IMR-90 (cell line): ENCODE results near the gene CCR3. TPM values are rescaled to one million over a fixed set of nuclear protein-coding genes. Genes with fewer than 3 reads are reported as not detected.

Source experiments
- ATAC-seq: fragments of 200-7000 bp; cut with Tn5 transposase; 2 replicates; pipeline ENCODE4 v1.9.1; 2020; ENCODE audit warnings: low read depth, mild to moderate bottlenecking, moderate library complexity
- BruUV-seq: library from RNA; stranded (reverse); fragments of 400-500 nt; replicated peaks from 2 replicates; lab custom pipeline; 2021; lab: Mats Ljungman, UMichigan
- CTCF ChIA-PET: fragments of 300-600 bp; formaldehyde crosslinking; extraction: SDS; loops from one replicate; lab custom pipeline; 2021; ENCODE audit warnings: antibody characterized with exemption; lab: Yijun Ruan, JAX
- POLR2A ChIA-PET: fragments of 300-600 bp; sonication (Branson Sonifier 250); formaldehyde crosslinking; loops from one replicate; lab custom pipeline; 2022; ENCODE audit warnings: antibody characterized with exemption; ENCODE audit not compliant: unreplicated experiment; lab: Charles Lee
- DNase-seq: peaks from one replicate; pipeline ENCODE4 v3.0.0; 2013
- H2AFZ ChIP-seq: replicated peaks from 2 replicates; pipeline ENCODE3; 2013; ENCODE audit warnings: low read length, mild to moderate bottlenecking; ENCODE audit not compliant: poor library complexity
- H2AK5ac ChIP-seq: 2 replicates; pipeline ENCODE4 v1.6.1; 2013; ENCODE audit warnings: low read depth, low read length, inconsistent platforms
- H2AK9ac ChIP-seq: replicated peaks from 2 replicates; pipeline ENCODE3; 2013; ENCODE audit warnings: mild to moderate bottlenecking, low read depth, low read length, moderate library complexity; ENCODE audit not compliant: poor library complexity
- H2BK120ac ChIP-seq: 2 replicates; pipeline ENCODE4 v1.6.1; 2013; ENCODE audit warnings: low read depth, low read length, inconsistent platforms
- H2BK15ac ChIP-seq: 3 replicates; pipeline ENCODE4 v1.6.1; 2013; ENCODE audit warnings: low read depth, low read length, inconsistent platforms
- H2BK20ac ChIP-seq: 2 replicates; pipeline ENCODE4 v1.6.1; 2013; ENCODE audit warnings: low read depth, mild to moderate bottlenecking, inconsistent platforms, low read length, moderate library complexity
- H2BK5ac ChIP-seq: 2 replicates; pipeline ENCODE4 v1.6.1; 2013; ENCODE audit warnings: mild to moderate bottlenecking, low read depth, low read length, inconsistent platforms; ENCODE audit not compliant: poor library complexity, severe bottlenecking
- H3K14ac ChIP-seq: replicated peaks from 2 replicates; pipeline ENCODE4 v1.6.1; 2013; ENCODE audit warnings: low read depth, low read length, inconsistent platforms
- H3K18ac ChIP-seq: 2 replicates; pipeline ENCODE4 v1.6.1; 2013; ENCODE audit warnings: low read depth, low read length, control low read depth
- H3K23ac ChIP-seq: 2 replicates; pipeline ENCODE4 v1.6.1; 2013; ENCODE audit warnings: low read depth, low read length, inconsistent platforms
- H3K27ac ChIP-seq: 2 replicates; pipeline ENCODE4 v1.5.1; 2013; ENCODE audit warnings: mild to moderate bottlenecking, control low read depth, low read length; ENCODE audit not compliant: insufficient read depth
- H3K27me3 ChIP-seq: 2 replicates; pipeline ENCODE4 v1.6.1; 2013; ENCODE audit warnings: low read length; ENCODE audit not compliant: control insufficient read depth, insufficient read depth
- H3K36me3 ChIP-seq: 2 replicates; pipeline ENCODE4 v1.6.1; 2013; ENCODE audit warnings: low read length, mixed read lengths; ENCODE audit not compliant: control insufficient read depth, insufficient read depth
- H3K4ac ChIP-seq: 2 replicates; pipeline ENCODE4 v1.6.1; 2013; ENCODE audit warnings: low read depth, low read length, inconsistent platforms
- H3K4me1 ChIP-seq: 2 replicates; pipeline ENCODE4 v1.6.1; 2013; ENCODE audit warnings: low read length, mixed read lengths; ENCODE audit not compliant: control insufficient read depth, insufficient read depth
- H3K4me2 ChIP-seq: 2 replicates; pipeline ENCODE4 v1.6.1; 2013; ENCODE audit warnings: low read depth, mild to moderate bottlenecking, control low read depth, low read length, moderate library complexity
- H3K4me3 ChIP-seq: 2 replicates; pipeline ENCODE4 v1.5.1; 2013; ENCODE audit warnings: low read depth, mild to moderate bottlenecking, control low read depth, low read length, moderate library complexity; ENCODE audit not compliant: insufficient read depth
- H3K56ac ChIP-seq: 2 replicates; pipeline ENCODE4 v1.6.1; 2013; ENCODE audit warnings: low read length, inconsistent platforms; ENCODE audit not compliant: insufficient read depth; ENCODE audit errors: extremely low read depth
- H3K79me1 ChIP-seq, 2 experiments: 2 replicates each; pipeline ENCODE4 v1.6.1; 2013; ENCODE audit warnings: low read length in 2 of 2, inconsistent platforms in 1 of 2, low read depth in 1 of 2
- H3K9ac ChIP-seq: 2 replicates; pipeline ENCODE4 v1.6.1; 2013; ENCODE audit warnings: low read depth, low read length, control low read depth
- H3K9me1 ChIP-seq: 2 replicates; pipeline ENCODE4 v1.6.1; 2013; ENCODE audit warnings: low read length, inconsistent platforms; ENCODE audit not compliant: insufficient read depth
- H3K9me3 ChIP-seq: 2 replicates; pipeline ENCODE4 v1.6.1; 2013; ENCODE audit warnings: low read length; ENCODE audit not compliant: control insufficient read depth, insufficient read depth
- H4K20me1 ChIP-seq: 2 replicates; pipeline ENCODE4 v1.6.1; 2013; ENCODE audit warnings: low read length, inconsistent platforms; ENCODE audit not compliant: insufficient read depth
- H4K5ac ChIP-seq: 2 replicates; pipeline ENCODE4 v1.6.1; 2013; ENCODE audit warnings: mild to moderate bottlenecking, low read depth, low read length, control low read depth
- H4K8ac ChIP-seq, 2 experiments: 2 replicates each; pipeline ENCODE4 v1.6.1; 2013; ENCODE audit warnings: low read depth in 2 of 2, low read length in 2 of 2, control low read depth in 1 of 2, inconsistent platforms in 1 of 2
- H4K91ac ChIP-seq: 2 replicates; pipeline ENCODE4 v1.6.1; 2013; ENCODE audit warnings: low read depth, low read length, inconsistent platforms; ENCODE audit not compliant: insufficient read depth
- ELK1 ChIP-seq: fragments of 150-350 bp; IDR thresholded peaks from 2 replicates; pipeline ENCODE4 v1.6.1; 2016; ENCODE audit warnings: low read depth, mild to moderate bottlenecking, low read length, moderate library complexity, borderline replicate concordance
- MAZ ChIP-seq: IDR thresholded peaks from 2 replicates; pipeline ENCODE4 v1.6.1; 2012; ENCODE audit warnings: low read depth, mild to moderate bottlenecking, low read length, improper control_type of control experiment, moderate library complexity, borderline replicate concordance
- RCOR1 ChIP-seq: IDR thresholded peaks from 2 replicates; pipeline ENCODE4 v1.6.1; 2012; ENCODE audit warnings: mild to moderate bottlenecking, low read length, improper control_type of control experiment; ENCODE audit not compliant: insufficient replicate concordance
- RFX5 ChIP-seq: IDR thresholded peaks from 2 replicates; pipeline ENCODE4 v1.8.0; 2012; ENCODE audit warnings: low read depth, mild to moderate bottlenecking, low read length, moderate library complexity
- SMC3 ChIP-seq: fragments of 150-350 bp; IDR thresholded peaks from 2 replicates; pipeline ENCODE4 v1.6.1; 2016; ENCODE audit warnings: low read depth, mild to moderate bottlenecking, antibody characterized with exemption, low read length, moderate library complexity
- USF2 ChIP-seq: fragments of 150-350 bp; IDR thresholded peaks from 2 replicates; pipeline ENCODE4 v1.6.1; 2017; ENCODE audit warnings: mild to moderate bottlenecking, antibody characterized with exemption, low read length, low read depth
- WGBS, 2 experiments: methylation state at CpG; one replicate each; pipeline versions ENCODE4 v1.1.5 to v1.1.7; 2013; ENCODE audit warnings: missing lambda C conversion rate in 2 of 2; ENCODE audit not compliant: insufficient read length in 1 of 2; ENCODE audit errors: extremely low coverage in 2 of 2; 5-methylcytosine and 5-hydroxymethylcytosine counted together
- dilution Hi-C: fragments of 300-500 bp; cut with HindIII; formaldehyde crosslinking; loops from one replicate; pipeline ENCODE4 v1.14.3; 2018; ENCODE audit warnings: low sequenced_read_pairs; ENCODE audit not compliant: unreplicated experiment
- in situ Hi-C: fragments of 300-500 bp; cut with MboI; formaldehyde crosslinking; loops from 3 replicates; pipeline ENCODE4 v1.14.3; 2019; ENCODE audit warnings: low sequenced_read_pairs, inconsistent platforms, mixed read lengths
- intact Hi-C: fragments of 100-400 bp; cut with micrococcal nuclease; formaldehyde crosslinking; loops from 2 replicates; pipeline ENCODE4 v1.10.0; 2022
- polyA plus RNA-seq, 3 experiments: library from polyadenylated mRNA; depleted of rRNA; stranded (reverse); fragments of >200 nt; gene quantifications; 2 replicates each; pipeline ENCODE4 v1.2.3, GENCODE V29; 2012; ENCODE audit warnings: low replicate concordance in 1 of 3
- total RNA-seq: library from RNA; depleted of rRNA; stranded (reverse); fragments of >200 nt; gene quantifications from 2 replicates; pipeline ENCODE4 v1.2.3, GENCODE V29; 2012

CCR3 gene
- total and polyA plus RNA-seq, 2 of the 4 experiments (the other 2 are of a cell fraction): not detected

- intact Hi-C loops: no loop called here
- no TSS peak for BruUV-seq
- Histone ChIP-seq H3K23ac (no peak overlapping the region), H3K36me3 (no peaks in the 10 kb centered on the region), H3K9me3 (no peaks in the 10 kb centered on the region), H4K8ac (no peak overlapping the region), H3K4me1 (no peaks in the 10 kb centered on the region), H3K4me3 (no peak overlapping the region), H3K4ac (no peak overlapping the region), H2BK120ac (no peak overlapping the region), H2AK9ac (no peak overlapping the region), H3K9me1 (0 out of 2 replicates have a peak, but pooled peaks cover 2% of the 10 kb centered on the region), H3K79me1 (no peaks in the 10 kb centered on the region), H2AK5ac (no peak overlapping the region), H2BK15ac (no peak overlapping the region), H2AFZ (no peak overlapping the region), H4K5ac (no peak overlapping the region), H4K20me1 (no peaks in the 10 kb centered on the region), H4K91ac (no peak overlapping the region), H2BK5ac (no peak overlapping the region), H3K9ac (no peak overlapping the region), H3K56ac (no peak overlapping the region), H3K27me3 (peaks cover 11% of the 10 kb centered on the region), H3K14ac (no peak overlapping the region), H2BK20ac (no peak overlapping the region), H3K18ac (no peak overlapping the region), H3K27ac (no peak overlapping the region), H3K4me2 (no peak overlapping the region)
- in situ Hi-C loops: no loop called here
- POLR2A ChIA-PET: no interaction called here
- no CpG with 5 or more reads among the region's 3 CpGs for WGBS, 2 experiments
- CTCF ChIA-PET: no interaction called here
- ATAC-seq: no peak
- DNase-seq: no peak
- dilution Hi-C loops: no loop called here
- TF ChIP-seq SMC3 (no peak), USF2 (no peak), RCOR1 (no peak), RFX5 (no peak), ELK1 (no peak), MAZ (no peak)
These were observed 36.8 kb downstream of the CCR3 start for GRCh38 chr3:46278816-46279672.
